Esophagus mucosa (tissue), 1 donor: ENCODE data around the gene SLC26A4. TPM values are rescaled to one million over a fixed set of nuclear protein-coding genes. Genes with fewer than 3 reads are reported as not detected.

Experiments
- ATAC-seq: fragments of 200-7000 bp; cut with Tn5 transposase; one replicate; pipeline ENCODE4 v1.9.1; 2020
- total RNA-seq: library from RNA; stranded (reverse); gene quantifications from one replicate; pipeline ENCODE4 v1.2.4, GENCODE V29; 2023
- donor health status: DM: yes; HTN: yes; CAD: no.

Gene SLC26A4
- total RNA-seq, 1 donor from 2014 or later, result 0.24 TPM

DNA sequence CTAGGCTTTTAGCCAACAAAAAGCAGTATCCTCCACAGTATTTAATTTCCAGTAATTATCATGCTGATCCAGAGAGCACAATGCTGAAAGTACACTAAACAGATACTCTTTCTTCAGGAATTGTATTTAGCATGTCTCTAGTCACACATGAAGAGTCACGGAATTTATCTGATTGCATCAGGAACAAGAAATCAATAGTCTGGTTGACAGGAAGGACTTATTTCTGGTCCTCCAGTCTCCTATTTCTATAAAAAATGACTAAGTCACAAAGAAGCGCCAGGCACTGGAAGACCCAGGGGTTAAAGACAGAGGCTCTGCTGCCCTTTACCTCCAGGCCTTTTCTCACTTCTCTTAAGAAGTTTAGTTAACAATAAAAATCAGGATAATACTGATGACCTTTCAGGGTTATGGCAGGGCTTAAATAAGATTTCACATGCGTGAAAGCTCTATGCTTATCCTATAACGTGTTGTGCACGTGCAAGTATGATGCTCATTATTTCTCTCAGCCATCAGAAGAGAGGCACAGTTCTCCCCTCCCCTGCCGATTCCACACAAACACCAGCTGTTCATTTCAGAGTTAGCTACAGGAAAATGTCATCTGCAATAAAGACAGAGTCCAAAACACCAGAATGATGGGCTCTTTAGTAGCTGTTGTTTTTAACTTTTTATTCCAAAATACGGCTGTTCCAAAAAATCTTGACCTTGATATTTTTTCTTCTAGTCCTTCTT lies 36.9 kb downstream of the SLC26A4 start:
- ATAC-seq, result no peak

- ATAC-seq, result no peak
Measured at GRCh38 chr7:107700570-107700969, 39.9 kb downstream of the SLC26A4 start.

- ATAC-seq, result no peak
Measured at GRCh38 chr7:107701191-107701590, 40.6 kb downstream of the SLC26A4 start.

- ATAC-seq, result no peak
Measured at GRCh38 chr7:107703219-107703618, 42.6 kb downstream of the SLC26A4 start.

DNA sequence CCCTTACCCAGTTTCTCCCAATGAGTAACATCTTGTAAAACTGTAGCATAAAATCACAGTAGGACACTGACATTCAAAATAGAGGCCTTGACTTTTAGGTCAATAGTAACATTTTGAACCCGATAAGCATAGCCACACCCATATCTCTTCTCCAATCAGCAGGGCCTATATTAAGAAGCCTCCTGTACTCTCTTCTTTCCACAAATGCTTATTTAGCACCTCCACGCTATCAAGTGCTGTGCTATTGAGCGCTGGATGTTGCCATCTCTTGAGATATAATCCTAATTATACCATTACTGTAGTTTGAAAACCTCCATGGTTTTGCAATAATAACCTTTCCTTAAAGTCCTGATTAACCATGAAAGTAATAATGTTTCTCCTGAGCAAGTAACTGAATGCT lies 43.2 kb downstream of the SLC26A4 start:
- ATAC-seq, result no peak

DNA sequence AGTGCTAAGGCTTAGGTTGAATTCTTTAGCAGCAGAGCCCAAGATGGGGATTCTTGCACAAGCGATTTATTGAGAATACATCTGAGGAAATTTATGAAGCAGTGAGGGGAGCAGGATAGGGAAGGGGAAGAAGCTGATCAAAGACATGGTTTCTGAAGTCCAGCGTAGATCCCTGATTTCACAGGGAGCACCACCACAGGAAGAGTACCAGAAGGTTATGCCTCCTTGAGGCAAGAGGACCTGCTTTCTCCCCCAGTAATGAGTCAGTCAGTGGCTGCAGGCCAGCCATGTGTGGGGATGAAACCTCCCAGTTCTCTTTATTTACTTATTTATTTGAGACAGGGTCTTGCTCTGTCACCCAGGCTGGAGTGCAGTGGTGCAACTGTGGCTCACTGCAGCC lies 48.3 kb downstream of the SLC26A4 start:
- no peak for ATAC-seq

DNA sequence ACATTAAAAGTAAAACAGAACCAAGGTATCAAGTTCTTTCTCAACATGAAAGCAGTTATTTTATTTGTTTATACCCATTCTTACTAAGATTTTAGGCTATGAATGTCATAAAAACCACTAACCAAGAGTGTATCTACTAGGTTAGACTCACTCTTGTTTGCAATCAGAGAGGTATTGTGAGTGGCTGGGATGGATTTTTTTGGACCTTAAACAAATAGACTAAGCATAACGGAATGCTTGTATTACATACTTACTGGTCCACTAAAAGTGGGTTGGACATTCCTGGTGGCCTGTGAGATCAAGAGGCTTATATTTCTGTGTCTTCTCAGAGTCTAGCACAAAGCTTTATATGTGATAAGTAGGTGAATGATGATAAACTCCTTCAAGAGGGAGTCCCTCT lies 50.7 kb downstream of the SLC26A4 start:
- ATAC-seq, result no peak

DNA sequence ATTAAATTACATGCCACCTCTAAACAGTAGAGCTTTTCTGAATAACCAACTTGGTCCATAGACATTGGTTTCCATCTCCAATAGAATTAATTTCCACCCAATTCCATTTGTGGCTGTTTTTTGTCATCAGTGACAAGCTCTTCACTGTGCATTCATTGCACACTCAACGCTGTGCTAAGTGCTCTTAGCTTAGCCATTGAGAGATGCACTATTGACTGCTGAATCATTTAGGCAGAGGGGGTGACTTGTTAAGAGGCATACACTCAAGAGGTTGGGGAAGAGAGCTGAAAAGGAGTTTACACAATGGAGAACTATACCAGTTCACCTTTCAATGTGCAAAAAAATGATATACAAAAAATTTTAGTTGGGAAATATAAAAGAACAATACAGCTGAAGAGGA lies 51.4 kb downstream of the SLC26A4 start:
- no peak for ATAC-seq

GRCh38 chr7:107712896-107713295 lies 52.3 kb downstream of the SLC26A4 start:
- ATAC-seq, result no peak

- ATAC-seq, result no peak
Measured at GRCh38 chr7:107715531-107715930, 54.9 kb downstream of the SLC26A4 start.

- no peak for ATAC-seq
Measured at GRCh38 chr7:107718456-107719193, 58.0 kb downstream of the SLC26A4 start.

GRCh38 chr7:107721286-107721685 lies 60.7 kb downstream of the SLC26A4 start:
- ATAC-seq, result no peak

DNA sequence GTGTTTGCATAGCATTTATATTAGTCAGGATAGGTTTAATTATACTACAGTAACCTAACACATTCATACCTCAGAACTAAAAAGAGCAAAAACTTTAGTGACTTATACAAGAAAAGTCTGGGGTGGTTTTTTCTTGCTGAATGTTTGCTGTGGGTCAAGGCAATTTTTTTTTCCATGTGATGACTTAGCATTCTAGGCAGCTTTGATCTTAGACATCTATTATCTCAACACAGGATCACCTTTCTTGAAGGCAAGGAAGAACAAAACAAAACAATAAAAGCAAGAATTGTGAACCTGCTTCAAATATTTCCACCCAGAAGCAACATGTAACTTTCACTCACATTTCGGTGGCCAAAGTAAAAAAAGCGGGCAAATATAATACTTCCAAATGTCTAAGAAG lies 62.6 kb downstream of the SLC26A4 start:
- no peak for ATAC-seq

DNA sequence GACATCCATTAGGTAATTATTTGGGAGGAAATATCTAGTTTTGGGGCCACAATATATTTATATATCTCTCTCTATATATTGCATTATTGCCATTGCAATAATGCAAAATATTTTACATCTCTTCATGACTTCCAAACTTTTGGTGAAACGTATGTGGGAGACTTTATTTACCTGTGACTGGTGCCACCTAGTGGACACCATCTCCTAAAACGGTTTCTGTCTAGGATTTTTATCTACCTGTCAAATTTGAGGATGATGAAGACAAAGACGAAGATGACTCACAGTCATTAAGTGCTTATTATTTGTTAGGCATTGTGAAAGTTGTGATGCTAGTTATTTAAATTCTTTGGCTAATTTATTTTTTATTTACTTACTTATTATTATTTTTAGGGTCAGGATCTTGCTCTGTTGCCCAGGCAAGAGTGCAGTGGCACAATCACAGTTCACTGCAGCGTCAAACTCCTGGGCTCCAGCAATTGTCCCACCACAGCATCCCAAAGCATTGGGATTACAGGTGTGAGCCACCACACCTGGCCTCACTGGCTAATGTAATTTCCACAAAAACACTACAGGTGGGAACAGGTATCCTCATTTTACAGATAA lies 64.6 kb downstream of the SLC26A4 start:
- ATAC-seq, result peak; percentile 80

- ATAC-seq, result no peak
Measured at GRCh38 chr7:107726356-107727130, 65.9 kb downstream of the SLC26A4 start.

- ATAC-seq, result no peak
Measured at GRCh38 chr7:107728276-107728675, 67.6 kb downstream of the SLC26A4 start.

DNA sequence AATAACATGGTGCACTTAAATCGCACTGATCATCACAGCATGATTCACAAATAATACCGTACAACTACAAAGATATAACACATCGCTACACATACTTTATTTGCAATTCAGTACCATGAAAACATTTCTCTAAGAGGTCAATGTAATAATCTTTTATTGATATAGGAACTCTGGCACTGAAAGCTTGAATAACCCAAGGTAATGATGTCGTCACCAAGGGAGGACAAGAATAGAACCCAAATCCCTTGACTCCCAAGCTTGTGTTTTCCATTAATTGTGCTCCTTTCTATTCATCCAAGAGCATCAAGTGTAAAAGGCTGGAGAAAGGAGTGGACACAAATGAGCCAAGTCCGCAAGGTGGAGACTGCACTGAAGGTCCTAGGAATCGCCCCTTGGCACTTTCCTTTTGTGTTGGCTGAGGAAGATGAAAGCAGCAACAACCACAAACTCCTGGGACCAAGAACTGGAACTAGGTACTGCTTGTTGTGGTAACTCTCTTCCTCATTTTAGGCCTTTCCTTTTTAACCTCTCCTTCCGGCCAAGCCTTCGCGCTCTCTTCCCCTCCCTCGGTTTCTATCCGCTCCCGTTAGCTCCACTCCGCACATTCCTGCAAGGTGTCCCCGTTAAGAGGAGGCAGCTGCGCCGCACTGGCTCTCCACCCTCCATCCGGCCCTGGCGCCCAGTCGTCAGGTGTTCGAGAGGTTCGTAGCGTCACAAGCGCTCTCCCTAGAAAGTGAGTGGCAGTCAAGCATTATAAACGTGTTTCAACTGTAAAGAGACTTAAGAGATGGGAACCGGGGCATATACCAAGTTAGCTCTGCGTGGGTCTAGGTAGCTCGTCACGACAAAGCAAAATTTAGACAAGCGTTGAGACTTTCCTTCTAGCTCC lies 82.3 kb downstream of the SLC26A4 start:
- peak; percentile 55 for ATAC-seq

GRCh38 chr7:107743567-107744344 lies 83.1 kb downstream of the SLC26A4 start, which contains the start of gene CBLL1:
Gene CBLL1 (plus strand): TSS chr7:107744142. CDS start chr7:107744164, 22 bp downstream.
- peak; percentile 97 for ATAC-seq

GRCh38 chr7:107744345-107744750 lies 83.7 kb downstream of the SLC26A4 start:
- peak; percentile 64 for ATAC-seq

DNA sequence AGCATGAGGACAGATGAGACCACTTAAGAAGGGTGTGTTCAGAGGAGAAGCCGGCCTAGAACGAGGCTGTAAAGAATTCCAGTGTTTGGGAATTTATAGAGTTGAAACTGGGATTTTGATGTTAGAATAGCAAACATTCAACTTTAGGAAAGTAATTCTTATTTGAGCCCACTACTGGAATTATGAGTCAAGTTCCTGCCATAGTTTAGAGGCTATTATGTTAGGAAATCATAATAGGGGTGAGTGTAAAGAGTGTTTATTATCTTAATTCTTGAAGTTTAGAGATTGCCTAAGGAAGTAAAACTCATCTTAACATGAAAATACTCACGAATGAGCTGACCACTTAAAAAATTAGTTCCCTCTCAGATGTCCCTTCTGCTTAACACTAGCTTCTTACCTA lies 85.4 kb downstream of the SLC26A4 start:
- no peak for ATAC-seq

DNA sequence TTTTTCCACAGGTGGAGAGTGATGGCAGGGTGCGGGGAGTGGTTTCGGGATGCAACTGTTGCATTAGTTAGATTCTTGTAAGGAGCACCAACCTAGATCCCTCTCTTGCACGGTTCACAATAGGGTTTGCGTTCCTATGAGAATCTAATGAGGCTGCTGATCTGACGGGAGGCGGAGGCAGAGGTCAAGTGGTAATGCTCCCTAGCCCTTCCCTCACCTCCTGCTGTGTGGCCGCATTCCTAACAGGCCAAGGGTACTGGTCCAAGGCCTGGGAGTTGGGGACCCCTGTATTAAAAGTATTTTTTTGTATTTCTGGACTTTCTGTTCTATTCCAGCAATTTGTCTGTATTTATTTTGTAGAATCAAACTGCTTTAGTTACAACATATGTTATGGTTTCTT lies 90.5 kb downstream of the SLC26A4 start:
- ATAC-seq, result no peak
